Astrocyte (in vitro differentiated cells and primary cell): ENCODE results near the gene COMT. TPM values are rescaled to one million over a fixed set of nuclear protein-coding genes. Genes with fewer than 3 reads are reported as not detected.

ENCODE experiments used
- DNase-seq: peaks from one replicate; pipeline ENCODE4 v3.0.0-alpha.2; 2010; ENCODE audit warnings: low read depth
- FAIRE-seq: peaks from 2 replicates; lab custom pipeline; 2011; peaks lifted over from hg19 to GRCh38; lab: Jason Lieb, UNC
- H2AFZ ChIP-seq: 2 replicates; pipeline ENCODE4 v1.6.0; 2012; ENCODE audit warnings: low read depth, low read length, inconsistent platforms
- H3K27ac ChIP-seq: 2 replicates; pipeline ENCODE4 v1.5.1; 2011; ENCODE audit warnings: low read depth, low read length, inconsistent platforms
- H3K27me3 ChIP-seq: 2 replicates; pipeline ENCODE4 v1.6.0; 2011; ENCODE audit warnings: low read length, inconsistent platforms; ENCODE audit not compliant: insufficient read depth
- H3K36me3 ChIP-seq: 2 replicates; pipeline ENCODE4 v1.5.1; 2011; ENCODE audit warnings: low read length, inconsistent platforms; ENCODE audit not compliant: insufficient read depth
- H3K4me1 ChIP-seq: 2 replicates; pipeline ENCODE4 v1.5.1; 2011; ENCODE audit warnings: low read length, inconsistent platforms; ENCODE audit not compliant: insufficient read depth
- H3K4me2 ChIP-seq: 2 replicates; pipeline ENCODE4 v1.6.0; 2012; ENCODE audit warnings: low read length, inconsistent platforms
- H3K4me3 ChIP-seq: 2 replicates; pipeline ENCODE4 v1.5.1; 2011; ENCODE audit warnings: low read depth, mild to moderate bottlenecking, low read length, inconsistent platforms; ENCODE audit not compliant: insufficient read depth
- H3K79me2 ChIP-seq: 2 replicates; pipeline ENCODE4 v1.6.0; 2012; ENCODE audit warnings: mild to moderate bottlenecking, low read length, inconsistent platforms; ENCODE audit not compliant: insufficient read depth
- H3K9ac ChIP-seq: 2 replicates; pipeline ENCODE4 v1.6.0; 2012; ENCODE audit warnings: mild to moderate bottlenecking, low read length, inconsistent platforms
- H3K9me3 ChIP-seq: 2 replicates; pipeline ENCODE4 v1.5.1; 2012; ENCODE audit warnings: low read depth, mild to moderate bottlenecking, low read length, inconsistent platforms; ENCODE audit not compliant: insufficient read depth
- H4K20me1 ChIP-seq: 2 replicates; pipeline ENCODE4 v1.6.0; 2012; ENCODE audit warnings: low read length, inconsistent platforms; ENCODE audit not compliant: insufficient read depth
- H3K27ac Mint-ChIP-seq: one replicate; pipeline ENCODE4 v1.8.0; 2021; ENCODE audit warnings: mild to moderate bottlenecking, mixed read lengths; ENCODE audit not compliant: unreplicated experiment
- H3K27me3 Mint-ChIP-seq: one replicate; pipeline ENCODE4 v1.8.0; 2021; ENCODE audit warnings: low read depth, mixed read lengths; ENCODE audit not compliant: unreplicated experiment
- H3K36me3 Mint-ChIP-seq: one replicate; pipeline ENCODE4 v1.8.0; 2021; ENCODE audit warnings: low read depth, mixed read lengths; ENCODE audit not compliant: unreplicated experiment
- H3K4me1 Mint-ChIP-seq: one replicate; pipeline ENCODE4 v1.8.0; 2021; ENCODE audit warnings: low read depth, mixed read lengths; ENCODE audit not compliant: unreplicated experiment
- H3K4me3 Mint-ChIP-seq: one replicate; pipeline ENCODE4 v1.8.0; 2021; ENCODE audit warnings: mild to moderate bottlenecking, moderate library complexity, mixed read lengths; ENCODE audit not compliant: unreplicated experiment
- H3K9me3 Mint-ChIP-seq: one replicate; pipeline ENCODE4 v1.8.0; 2021; ENCODE audit warnings: mild to moderate bottlenecking, mixed read lengths; ENCODE audit not compliant: unreplicated experiment
- CTCF ChIP-seq: IDR thresholded peaks from 2 replicates; pipeline ENCODE4 v1.5.1; 2011; ENCODE audit warnings: low read depth, mild to moderate bottlenecking, inconsistent platforms, low read length, moderate library complexity; ENCODE audit not compliant: insufficient read depth
- EZH2 ChIP-seq: IDR thresholded peaks from 2 replicates; pipeline ENCODE4 v1.6.1; 2012; ENCODE audit warnings: mild to moderate bottlenecking, low read length, inconsistent platforms; ENCODE audit not compliant: insufficient read depth
- total RNA-seq: library from RNA; stranded (reverse); gene quantifications from 2 replicates; pipeline ENCODE4 v1.2.1, GENCODE V29; 2021

COMT gene
- total RNA-seq, 1 donor from 2014 or later: 116 TPM

- FAIRE-seq (no peak), DNase-seq (peak; percentile 89)
- Histone ChIP-seq H2AFZ (peak overlapping the region; percentile 23), H3K4me2 (peak overlapping the region; percentile 90), H3K9ac (peak overlapping the region; percentile 92), H4K20me1 (peaks cover 4% of the 10 kb centered on the region), H3K9me3 (no peaks in the 10 kb centered on the region), H3K4me1 (peaks cover 41% of the 10 kb centered on the region), H3K36me3 (no peaks in the 10 kb centered on the region), H3K27me3 (no peaks in the 10 kb centered on the region), H3K79me2 (peaks cover 65% of the 10 kb centered on the region), H3K4me3 (peak overlapping the region; percentile 70), H3K27ac (peak overlapping the region; percentile 98)
- Mint-ChIP-seq H3K4me3 (peak overlapping the region; percentile 92), H3K27me3 (no peaks in the 10 kb centered on the region), H3K36me3 (peaks cover 4% of the 10 kb centered on the region), H3K9me3 (no peaks in the 10 kb centered on the region), H3K4me1 (peaks cover 30% of the 10 kb centered on the region), H3K27ac (peak overlapping the region; percentile 100)
- TF ChIP-seq EZH2: no peak
- peak; percentile 18 for TF ChIP-seq CTCF
These were observed 1.8 kb downstream of the COMT start for GRCh38 chr22:19943082-19944026.

- H3K4me3 Mint-ChIP-seq: no peak overlapping the region
- TF ChIP-seq EZH2 (no peak), CTCF (no peak)
- Histone ChIP-seq H3K9ac (peak overlapping the region; percentile 52), H3K27me3 (no peaks in the 10 kb centered on the region), H3K4me3 (no peak overlapping the region), H4K20me1 (peaks cover 25% of the 10 kb centered on the region), H3K36me3 (peaks cover 8% of the 10 kb centered on the region), H3K4me2 (peak overlapping the region; percentile 8), H3K4me1 (peaks cover 35% of the 10 kb centered on the region), H2AFZ (no peak overlapping the region), H3K9me3 (no peaks in the 10 kb centered on the region), H3K27ac (peak overlapping the region; percentile 34), H3K79me2 (peaks cover 73% of the 10 kb centered on the region)
- DNase-seq: no peak
- H3K27me3 Mint-ChIP-seq: no peaks in the 10 kb centered on the region
- H3K27ac Mint-ChIP-seq: peak overlapping the region; percentile 80
- no peak for FAIRE-seq
- no peaks in the 10 kb centered on the region for H3K9me3 Mint-ChIP-seq
- peaks cover 25% of the 10 kb centered on the region for H3K4me1 Mint-ChIP-seq
- peaks cover 7% of the 10 kb centered on the region for H3K36me3 Mint-ChIP-seq
These were observed 6.6 kb downstream of the COMT start for GRCh38 chr22:19948057-19948760.
